Islet of Langerhans (tissue), 1 donor: ENCODE data around the gene NBEAL2.

ENCODE experiments used
- FAIRE-seq: peaks from one replicate; lab custom pipeline; 2011; peaks lifted over from hg19 to GRCh38; lab: Jason Lieb, UNC

Gene NBEAL2

GRCh38 chr3:46987743-46988401 lies 8.4 kb downstream of the NBEAL2 start:
- no peak for FAIRE-seq

GRCh38 chr3:46988616-46989015 lies 9.2 kb downstream of the NBEAL2 start:
- no peak for FAIRE-seq

- FAIRE-seq: no peak
These were observed 9.8 kb downstream of the NBEAL2 start for GRCh38 chr3:46989146-46989810.

GRCh38 chr3:46990573-46991374 lies 11.3 kb downstream of the NBEAL2 start:
- FAIRE-seq: no peak

GRCh38 chr3:46991406-46992165 lies 12.1 kb downstream of the NBEAL2 start:
- no peak for FAIRE-seq

GRCh38 chr3:46992231-46992630 lies 12.8 kb downstream of the NBEAL2 start:
- no peak for FAIRE-seq

GRCh38 chr3:46993292-46993691 lies 13.8 kb downstream of the NBEAL2 start:
- no peak for FAIRE-seq

GRCh38 chr3:46993986-46994385 lies 14.5 kb downstream of the NBEAL2 start:
- FAIRE-seq: no peak

- FAIRE-seq: no peak
These were observed 15.6 kb downstream of the NBEAL2 start for GRCh38 chr3:46994801-46995731.

GRCh38 chr3:46995901-46996562 lies 16.6 kb downstream of the NBEAL2 start:
- FAIRE-seq: no peak

- FAIRE-seq: no peak
These were observed 17.4 kb downstream of the NBEAL2 start for GRCh38 chr3:46996689-46997452.

- no peak for FAIRE-seq
These were observed 18.1 kb downstream of the NBEAL2 start for GRCh38 chr3:46997453-46998091.

GRCh38 chr3:46998121-46998851 lies 18.8 kb downstream of the NBEAL2 start:
- no peak for FAIRE-seq

GRCh38 chr3:46998852-46999515 lies 19.5 kb downstream of the NBEAL2 start:
- no peak for FAIRE-seq

- no peak for FAIRE-seq
These were observed 20.2 kb downstream of the NBEAL2 start for GRCh38 chr3:46999516-47000197.

- no peak for FAIRE-seq
These were observed 20.8 kb downstream of the NBEAL2 start for GRCh38 chr3:47000198-47000815.
